ENCODE data around the gene RBM23. TPM values are rescaled to one million over a fixed set of nuclear protein-coding genes. Genes with fewer than 3 reads are reported as not detected.
A peak's percentile ranks its signal among the peaks of the same experiment; 100 is the strongest.

Gene RBM23
- total and polyA plus RNA-seq, 3 experiments from 2014 or later = 50.3 to 88.8 (median 83.6) TPM

- no peaks in the 10 kb centered on the region for H3K4me1 ChIP-seq (ENCODE audit: insufficient read depth, low read length)
- H3K27me3 ChIP-seq (ENCODE audit: insufficient read depth, low read length, poor library complexity, severe bottlenecking) = no peaks in the 10 kb centered on the region
- Mint-ChIP-seq H3K27me3 (peaks cover 32 to 52% of the 10 kb centered on the region in 2 donors), H3K27ac (peak overlapping the region in 1 of 8 donors; percentile 87), H3K4me3 (no peak overlapping the region), H3K4me1 (no peaks in the 10 kb centered on the region), H3K36me3 (no peaks in the 10 kb centered on the region), H3K9me3 (no peaks in the 10 kb centered on the region)
- peak in 1 of 5 donors; percentile 42 for DNase-seq
- ChIA-PET POLR2A (no interaction called here), CTCF (interaction anchor here (1.2 to 1.6 kb wide), 5 partner anchors 8 to 21 kb away, joined by 3 to 10 read pairs (median 5); no protein-coding TSS in a partner anchor)
- H3K9me3 ChIP-seq (ENCODE audit: low read length) = no peaks in the 10 kb centered on the region
- H3K27ac ChIP-seq (ENCODE audit: low read depth, low read length) = no peak overlapping the region
- no peak overlapping the region for H3K4me3 ChIP-seq (ENCODE audit: low read length)
- H3K36me3 ChIP-seq (ENCODE audit: insufficient read depth, low read length) = no peaks in the 10 kb centered on the region
Measured at GRCh38 chr14:22844221-22845102, 74.5 kb downstream of the RBM23 start.

Other genes starting within 250 kb of the RBM23 start
- 100 to 1,000 TPM; 126 to 128 TPM for gene OXA1L, start 152.5 kb downstream of the RBM23 start, total RNA-seq
- 57.3 TPM for gene OXA1L, start 152.5 kb downstream of the RBM23 start, polyA plus RNA-seq
- under 1 TPM; 0.70 to 0.75 TPM for gene SLC7A7, start 103.7 kb downstream of the RBM23 start, total RNA-seq
- not detected for gene SLC7A7, start 103.7 kb downstream of the RBM23 start, polyA plus RNA-seq
- gene MRPL52, start 89.3 kb downstream of the RBM23 start, total RNA-seq = 100 to 1,000 TPM; 181 to 185 TPM
- gene MRPL52, start 89.3 kb downstream of the RBM23 start, polyA plus RNA-seq = 139 TPM
- gene MMP14, start 82.6 kb downstream of the RBM23 start, total RNA-seq = 1 to 10 TPM; 1.4 to 1.7 TPM
- not detected for gene MMP14, start 82.6 kb downstream of the RBM23 start, polyA plus RNA-seq
- 10 to 100 TPM; 33.4 to 38.1 TPM for gene LRP10, start 47.4 kb downstream of the RBM23 start, total RNA-seq
- gene LRP10, start 47.4 kb downstream of the RBM23 start, polyA plus RNA-seq = 105 TPM
- gene REM2, start 35.9 kb downstream of the RBM23 start, total RNA-seq = under 1 TPM; 0.33 TPM
- 1.0 TPM for gene REM2, start 35.9 kb downstream of the RBM23 start, polyA plus RNA-seq
- gene PRMT5, start 10.2 kb upstream of the RBM23 start, total RNA-seq = 100 to 1,000 TPM; 191 to 200 TPM
- 41.3 TPM for gene PRMT5, start 10.2 kb upstream of the RBM23 start, polyA plus RNA-seq
- 10 to 100 TPM; 43.3 to 48.3 TPM for gene HAUS4, start 37.9 kb upstream of the RBM23 start, total RNA-seq
- gene HAUS4, start 37.9 kb upstream of the RBM23 start, polyA plus RNA-seq = 24.6 TPM
- 1 to 10 TPM in 1 of 2 experiments, under 1 TPM in 1; 0.90 to 1.2 TPM for gene AJUBA, start 63.4 kb upstream of the RBM23 start, total RNA-seq
- 0.64 TPM for gene AJUBA, start 63.4 kb upstream of the RBM23 start, polyA plus RNA-seq
- gene C14orf93, start 91.0 kb upstream of the RBM23 start, total RNA-seq = 1 to 10 TPM; 7.5 to 8.3 TPM
- 5.8 TPM for gene C14orf93, start 91.0 kb upstream of the RBM23 start, polyA plus RNA-seq
- gene PSMB5, start 115.8 kb upstream of the RBM23 start, total RNA-seq = 100 to 1,000 TPM; 186 to 198 TPM
- 37.1 TPM for gene PSMB5, start 115.8 kb upstream of the RBM23 start, polyA plus RNA-seq
- not detected for gene PSMB11, start 123.1 kb upstream of the RBM23 start, total RNA-seq
- gene PSMB11, start 123.1 kb upstream of the RBM23 start, polyA plus RNA-seq = not detected
- gene CDH24, start 138.4 kb upstream of the RBM23 start, total RNA-seq = under 1 TPM; 0.82 to 0.88 TPM
- gene CDH24, start 138.4 kb upstream of the RBM23 start, polyA plus RNA-seq = 0.36 TPM
- gene ACIN1, start 176.0 kb upstream of the RBM23 start, total RNA-seq = 100 to 1,000 TPM; 195 to 198 TPM
- 15.1 TPM for gene ACIN1, start 176.0 kb upstream of the RBM23 start, polyA plus RNA-seq
- 10 to 100 TPM; 52.5 to 55.6 TPM for gene C14orf119, start 176.4 kb upstream of the RBM23 start, total RNA-seq
- gene C14orf119, start 176.4 kb upstream of the RBM23 start, polyA plus RNA-seq = 112 TPM
- gene CIROP, start 185.8 kb upstream of the RBM23 start, total RNA-seq = not detected
- not detected for gene CIROP, start 185.8 kb upstream of the RBM23 start, polyA plus RNA-seq
- under 1 TPM; 0.16 to 0.22 TPM for gene CEBPE, start 200.1 kb upstream of the RBM23 start, total RNA-seq
- not detected for gene CEBPE, start 200.1 kb upstream of the RBM23 start, polyA plus RNA-seq

Data from CD8-positive, alpha-beta memory T cell (primary cell).